Ishikawa (cell line): Measurements from ENCODE around the gene NDOR1.

Source experiments
- CEBPB ChIP-seq: IDR thresholded peaks from 2 replicates; pipeline ENCODE4 v1.6.1; 2012
- CREB1 ChIP-seq: IDR thresholded peaks from 2 replicates; pipeline ENCODE4 v1.6.1; 2012; ENCODE audit warnings: low read depth
- EP300 ChIP-seq: IDR thresholded peaks from 2 replicates; pipeline ENCODE4 v1.6.1; 2012; ENCODE audit warnings: borderline replicate concordance
- FOXM1 ChIP-seq: IDR thresholded peaks from 2 replicates; pipeline ENCODE4 v1.6.1; 2012; ENCODE audit warnings: low read depth, borderline replicate concordance
- NFIC ChIP-seq: IDR thresholded peaks from 2 replicates; pipeline ENCODE4 v1.6.1; 2012
- RAD21 ChIP-seq: IDR thresholded peaks from 2 replicates; pipeline ENCODE4 v1.6.1; 2012; ENCODE audit warnings: low read depth
- TAF1 ChIP-seq: IDR thresholded peaks from 2 replicates; pipeline ENCODE4 v1.6.1; 2012; ENCODE audit warnings: low read depth, mild to moderate bottlenecking
- TCF12 ChIP-seq: IDR thresholded peaks from 2 replicates; pipeline ENCODE4 v1.6.1; 2012; ENCODE audit warnings: low read depth
- TEAD4 ChIP-seq: IDR thresholded peaks from 2 replicates; pipeline ENCODE4 v1.6.1; 2012
- YY1 ChIP-seq: IDR thresholded peaks from 2 replicates; pipeline ENCODE4 v1.6.1; 2012; ENCODE audit warnings: low read depth
- ZBTB7A ChIP-seq: IDR thresholded peaks from 2 replicates; pipeline ENCODE4 v1.6.1; 2012; ENCODE audit warnings: low read depth
- TF ChIP-seq, protein P1 (sequence below): IDR thresholded peaks from 2 replicates; pipeline ENCODE4 v1.6.1; 2012
- TF ChIP-seq, protein P2 (sequence below): IDR thresholded peaks from 2 replicates; pipeline ENCODE4 v1.6.1; 2012; ENCODE audit warnings: low read depth, mild to moderate bottlenecking
- TF ChIP-seq, protein P3 (sequence below): IDR thresholded peaks from 2 replicates; pipeline ENCODE4 v1.6.1; 2012

Gene NDOR1

DNA sequence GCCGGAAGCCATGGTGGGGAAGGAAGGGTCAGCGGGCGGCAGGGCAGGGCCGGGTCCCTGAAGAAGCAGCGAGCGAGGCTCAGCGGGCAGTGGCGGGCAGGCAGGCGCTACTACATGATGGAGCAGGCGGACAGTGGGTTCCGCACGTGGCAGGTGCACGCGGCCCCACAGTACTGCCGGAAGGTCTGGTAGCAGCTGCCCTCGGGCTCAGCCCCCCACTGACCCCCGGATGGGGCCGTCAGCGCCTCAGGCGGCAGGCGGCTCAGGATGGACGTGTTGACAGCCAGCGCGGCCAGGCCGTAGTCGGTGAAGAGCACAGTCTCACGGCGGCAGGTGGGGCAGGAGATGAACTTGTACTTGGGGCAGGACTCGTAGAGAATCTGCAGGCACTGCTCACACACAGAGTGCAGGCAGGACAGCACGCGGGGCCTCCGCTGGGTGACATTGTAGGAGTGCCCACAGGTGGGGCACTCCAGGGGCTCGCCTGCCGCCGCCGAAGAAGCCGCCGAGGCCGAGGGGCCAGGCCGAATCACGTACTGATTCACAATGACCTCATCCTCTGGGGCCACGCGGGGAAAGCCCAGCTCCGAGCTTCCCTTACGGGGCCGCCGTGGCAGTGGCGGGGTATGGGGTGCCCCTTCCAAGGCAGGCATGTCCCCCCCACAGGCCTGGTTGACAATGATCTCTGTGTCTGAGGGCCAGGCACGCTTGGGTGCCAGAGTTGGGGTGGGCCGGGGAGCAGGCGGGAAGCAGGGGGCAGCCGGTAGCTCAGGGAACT, 15.0 kb downstream of the NDOR1 start:
- TF ChIP-seq, protein P1, sequence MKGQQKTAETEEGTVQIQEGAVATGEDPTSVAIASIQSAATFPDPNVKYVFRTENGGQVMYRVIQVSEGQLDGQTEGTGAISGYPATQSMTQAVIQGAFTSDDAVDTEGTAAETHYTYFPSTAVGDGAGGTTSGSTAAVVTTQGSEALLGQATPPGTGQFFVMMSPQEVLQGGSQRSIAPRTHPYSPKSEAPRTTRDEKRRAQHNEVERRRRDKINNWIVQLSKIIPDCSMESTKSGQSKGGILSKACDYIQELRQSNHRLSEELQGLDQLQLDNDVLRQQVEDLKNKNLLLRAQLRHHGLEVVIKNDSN, result no peak
- TF ChIP-seq CREB1 (no peak), YY1 (no peak), TAF1 (no peak)

- TF ChIP-seq ZBTB7A (no peak), CREB1 (no peak), EP300 (no peak), RAD21 (no peak), YY1 (no peak), TAF1 (no peak), FOXM1 (no peak)
- TF ChIP-seq, protein P2, sequence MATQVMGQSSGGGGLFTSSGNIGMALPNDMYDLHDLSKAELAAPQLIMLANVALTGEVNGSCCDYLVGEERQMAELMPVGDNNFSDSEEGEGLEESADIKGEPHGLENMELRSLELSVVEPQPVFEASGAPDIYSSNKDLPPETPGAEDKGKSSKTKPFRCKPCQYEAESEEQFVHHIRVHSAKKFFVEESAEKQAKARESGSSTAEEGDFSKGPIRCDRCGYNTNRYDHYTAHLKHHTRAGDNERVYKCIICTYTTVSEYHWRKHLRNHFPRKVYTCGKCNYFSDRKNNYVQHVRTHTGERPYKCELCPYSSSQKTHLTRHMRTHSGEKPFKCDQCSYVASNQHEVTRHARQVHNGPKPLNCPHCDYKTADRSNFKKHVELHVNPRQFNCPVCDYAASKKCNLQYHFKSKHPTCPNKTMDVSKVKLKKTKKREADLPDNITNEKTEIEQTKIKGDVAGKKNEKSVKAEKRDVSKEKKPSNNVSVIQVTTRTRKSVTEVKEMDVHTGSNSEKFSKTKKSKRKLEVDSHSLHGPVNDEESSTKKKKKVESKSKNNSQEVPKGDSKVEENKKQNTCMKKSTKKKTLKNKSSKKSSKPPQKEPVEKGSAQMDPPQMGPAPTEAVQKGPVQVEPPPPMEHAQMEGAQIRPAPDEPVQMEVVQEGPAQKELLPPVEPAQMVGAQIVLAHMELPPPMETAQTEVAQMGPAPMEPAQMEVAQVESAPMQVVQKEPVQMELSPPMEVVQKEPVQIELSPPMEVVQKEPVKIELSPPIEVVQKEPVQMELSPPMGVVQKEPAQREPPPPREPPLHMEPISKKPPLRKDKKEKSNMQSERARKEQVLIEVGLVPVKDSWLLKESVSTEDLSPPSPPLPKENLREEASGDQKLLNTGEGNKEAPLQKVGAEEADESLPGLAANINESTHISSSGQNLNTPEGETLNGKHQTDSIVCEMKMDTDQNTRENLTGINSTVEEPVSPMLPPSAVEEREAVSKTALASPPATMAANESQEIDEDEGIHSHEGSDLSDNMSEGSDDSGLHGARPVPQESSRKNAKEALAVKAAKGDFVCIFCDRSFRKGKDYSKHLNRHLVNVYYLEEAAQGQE, result no peak
- TF ChIP-seq, protein P3, sequence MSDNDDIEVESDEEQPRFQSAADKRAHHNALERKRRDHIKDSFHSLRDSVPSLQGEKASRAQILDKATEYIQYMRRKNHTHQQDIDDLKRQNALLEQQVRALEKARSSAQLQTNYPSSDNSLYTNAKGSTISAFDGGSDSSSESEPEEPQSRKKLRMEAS, result no peak
- TF ChIP-seq, protein P1, result no peak
These were observed 15.6 kb downstream of the NDOR1 start for GRCh38 chr9:137221095-137221505.

DNA sequence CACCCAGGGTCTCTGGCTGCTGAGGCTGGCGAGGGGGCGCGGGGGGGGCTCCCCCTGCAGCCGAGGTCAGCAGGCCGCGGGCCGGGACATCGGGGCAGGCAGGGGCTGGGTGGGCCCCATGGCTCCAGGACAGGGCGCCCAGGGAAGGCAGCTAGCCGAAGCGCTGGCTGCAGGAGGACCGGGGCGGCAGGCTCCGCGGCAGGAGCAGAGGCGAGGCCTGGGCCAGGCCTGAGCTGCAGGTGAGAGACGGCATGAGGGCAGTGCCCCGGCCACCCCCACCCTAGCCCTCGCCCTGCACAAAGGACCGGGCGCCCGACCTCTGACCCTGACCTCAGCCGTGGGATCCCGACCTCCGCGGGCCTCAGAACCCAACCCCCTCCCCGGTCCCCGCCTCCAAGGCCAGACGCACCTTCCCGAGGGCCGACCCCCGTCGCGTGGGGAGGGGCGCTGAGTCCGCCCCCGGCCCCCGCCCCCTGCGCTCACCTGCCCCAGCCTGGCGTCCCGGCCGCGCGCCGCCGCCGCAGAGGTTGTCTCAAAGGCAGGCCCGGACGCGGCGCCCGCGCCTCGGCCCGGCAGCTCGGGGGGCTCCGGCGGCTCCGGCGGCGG, 16.1 kb downstream of the NDOR1 start:
- no peak for TF ChIP-seq ZBTB7A
- no peak for TF ChIP-seq CREB1
- TF ChIP-seq TEAD4, result no peak
- TF ChIP-seq CEBPB, result no peak
- TF ChIP-seq, protein P2, result no peak
- TF ChIP-seq NFIC, result no peak
- TF ChIP-seq TAF1, result no peak

DNA sequence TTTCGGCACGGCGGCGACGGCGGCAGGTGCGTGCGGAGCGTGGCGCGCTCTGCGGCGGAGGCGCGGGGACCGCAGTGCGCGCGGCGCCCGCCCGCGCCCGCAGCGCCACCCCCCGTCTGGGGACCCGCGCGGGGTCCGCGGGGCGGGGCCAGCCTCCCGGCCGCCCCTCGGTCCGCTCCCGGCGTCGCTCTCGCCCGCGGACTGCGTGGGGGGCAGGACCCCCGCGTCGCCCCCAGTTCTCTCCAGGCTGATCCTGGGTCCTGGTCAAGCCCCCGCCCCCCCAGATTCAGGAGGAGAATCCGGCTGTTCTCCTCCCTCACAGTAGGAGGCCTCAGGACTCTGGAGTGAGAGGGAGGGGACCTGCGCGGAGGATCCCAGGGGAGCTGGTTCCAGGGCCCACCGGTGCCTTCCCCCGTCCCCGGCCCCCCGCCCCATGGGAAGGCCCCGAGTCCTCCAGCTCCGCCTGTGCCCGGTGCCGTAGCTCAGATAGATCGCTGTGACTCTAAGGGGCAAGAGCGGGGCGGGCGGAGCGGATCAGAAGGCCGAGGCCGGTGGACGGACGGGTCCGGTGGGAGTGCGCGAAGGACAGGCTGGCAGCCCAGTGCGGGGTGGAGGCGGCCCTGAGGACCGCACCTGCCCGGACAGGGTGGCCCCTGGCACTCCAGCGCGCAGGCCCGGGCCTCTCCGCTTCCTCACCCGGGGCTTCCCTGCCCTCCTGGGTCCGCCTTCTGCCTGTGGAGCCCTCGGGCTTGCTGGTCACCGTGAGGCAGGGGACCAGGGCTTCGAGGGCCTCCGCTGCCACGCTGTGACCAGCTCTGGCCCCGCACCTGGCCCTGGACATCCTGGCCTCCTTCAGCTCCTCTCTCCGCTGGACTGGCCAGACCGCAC, 16.9 kb downstream of the NDOR1 start, which contains the start of gene RNF208:
Gene RNF208, minus strand, starts transcription at position 51 of the 888 bp plus-strand sequence. CDS start 1,028 bp downstream, outside the sequence.
- TF ChIP-seq, protein P1, result no peak
- TF ChIP-seq NFIC (no peak), ZBTB7A (peak; percentile 62; the same call in 1 of the 2 replicates)

DNA sequence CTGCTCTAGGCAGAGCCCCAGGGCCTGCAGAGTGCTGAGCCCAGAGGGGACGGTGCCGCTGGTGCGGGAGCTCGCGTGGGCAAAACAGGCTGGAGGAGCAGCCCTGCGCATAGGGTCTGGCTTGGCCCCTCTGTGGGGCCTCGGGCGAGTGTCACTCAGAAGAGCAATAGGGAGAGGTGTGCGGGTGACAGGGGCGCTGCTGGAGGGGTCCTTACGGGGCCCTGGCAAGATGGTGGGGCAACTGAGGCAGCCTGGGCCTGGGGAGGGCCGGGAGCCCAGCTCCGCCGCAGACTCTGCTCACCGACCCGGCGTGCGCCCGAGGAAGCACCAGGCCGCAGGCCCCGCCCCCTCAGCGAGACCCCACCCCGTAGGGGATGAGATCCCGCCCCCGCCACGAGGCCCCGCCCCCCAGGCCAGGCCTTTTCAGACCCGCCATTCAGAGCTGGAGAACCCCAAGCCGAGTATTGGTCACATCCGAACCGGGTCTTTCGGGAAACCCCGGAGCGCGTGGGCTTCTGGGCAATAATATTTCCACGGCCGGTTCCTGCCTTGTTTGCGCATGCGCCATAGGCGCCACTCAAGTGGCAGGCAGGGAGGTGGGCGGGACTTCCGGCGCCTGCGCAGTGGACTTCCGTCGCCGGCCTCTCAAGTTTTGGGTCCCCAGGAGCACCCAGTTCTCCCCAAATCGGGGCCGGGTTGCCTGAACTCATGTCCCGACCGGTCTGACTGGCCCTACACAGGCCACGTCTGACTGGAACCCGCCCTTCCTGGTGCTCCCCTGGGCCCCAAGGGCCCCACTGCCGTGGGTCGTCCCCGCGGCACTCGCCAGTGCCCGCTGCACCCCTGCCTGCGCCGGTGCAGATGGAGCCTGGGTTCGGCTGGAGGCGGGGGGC, 17.8 kb downstream of the NDOR1 start:
- TF ChIP-seq NFIC (no peak), YY1 (peak; percentile 77), CEBPB (no peak), TCF12 (peak; percentile 62), ZBTB7A (no peak; the same call in 1 of the 2 replicates), TAF1 (peak; percentile 78; the same call in 1 of the 2 replicates)
- TF ChIP-seq, protein P3, result peak; percentile 56
- TF ChIP-seq, protein P2, result no peak
